ENCODE data around the gene TRABD2B.
A peak's percentile ranks its signal among the peaks of the same experiment; 100 is the strongest.

The TRABD2B gene

DNA sequence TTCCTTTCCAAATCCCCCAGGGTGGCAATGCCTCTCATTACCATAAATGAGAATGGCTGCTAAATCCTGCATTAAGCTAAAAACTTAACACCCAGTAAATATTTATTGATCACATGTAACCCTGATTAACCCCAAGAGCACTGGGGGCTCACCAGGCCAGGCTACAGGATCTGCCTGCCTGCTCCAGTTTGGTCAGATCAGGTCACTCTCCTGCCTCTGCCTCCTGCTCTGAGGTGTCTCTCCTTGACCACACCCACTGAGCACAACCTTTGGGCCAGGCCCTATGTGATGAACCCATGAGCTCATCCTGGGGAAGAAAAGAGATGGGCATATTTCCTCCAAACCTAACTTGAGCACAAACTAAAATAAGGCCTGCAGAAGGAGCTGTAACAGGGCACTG lies 93.5 kb downstream of the TRABD2B start:
- no peak for DNase-seq

DNA sequence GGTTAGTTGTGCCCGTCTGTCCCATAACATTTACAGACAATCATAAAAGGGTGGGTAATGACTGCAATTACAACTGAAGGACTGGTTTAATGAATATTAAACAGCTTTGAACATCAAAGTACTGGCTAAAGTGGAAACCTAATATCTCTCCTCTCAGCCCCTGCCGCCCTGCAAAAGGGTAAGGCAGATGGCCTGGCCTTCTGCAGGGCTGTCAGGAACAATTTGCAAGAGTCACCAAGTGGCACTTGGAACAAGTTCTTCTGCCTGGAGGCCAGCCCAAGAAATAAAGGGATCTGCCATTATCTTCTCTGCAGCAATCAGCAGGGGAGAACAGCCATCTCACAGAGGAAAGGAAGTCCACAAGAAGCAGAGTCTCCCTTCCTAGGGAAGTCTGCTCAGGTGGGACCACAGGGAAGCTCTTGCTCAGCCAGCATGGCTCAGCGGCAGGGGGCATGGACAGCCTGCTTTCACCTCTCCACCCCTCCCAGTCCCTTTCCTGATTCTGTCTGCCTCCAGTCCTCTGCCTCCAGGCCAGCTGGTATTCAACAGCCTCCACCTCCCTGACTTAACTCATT lies 96.1 kb downstream of the TRABD2B start:
- no peak for DNase-seq

DNA sequence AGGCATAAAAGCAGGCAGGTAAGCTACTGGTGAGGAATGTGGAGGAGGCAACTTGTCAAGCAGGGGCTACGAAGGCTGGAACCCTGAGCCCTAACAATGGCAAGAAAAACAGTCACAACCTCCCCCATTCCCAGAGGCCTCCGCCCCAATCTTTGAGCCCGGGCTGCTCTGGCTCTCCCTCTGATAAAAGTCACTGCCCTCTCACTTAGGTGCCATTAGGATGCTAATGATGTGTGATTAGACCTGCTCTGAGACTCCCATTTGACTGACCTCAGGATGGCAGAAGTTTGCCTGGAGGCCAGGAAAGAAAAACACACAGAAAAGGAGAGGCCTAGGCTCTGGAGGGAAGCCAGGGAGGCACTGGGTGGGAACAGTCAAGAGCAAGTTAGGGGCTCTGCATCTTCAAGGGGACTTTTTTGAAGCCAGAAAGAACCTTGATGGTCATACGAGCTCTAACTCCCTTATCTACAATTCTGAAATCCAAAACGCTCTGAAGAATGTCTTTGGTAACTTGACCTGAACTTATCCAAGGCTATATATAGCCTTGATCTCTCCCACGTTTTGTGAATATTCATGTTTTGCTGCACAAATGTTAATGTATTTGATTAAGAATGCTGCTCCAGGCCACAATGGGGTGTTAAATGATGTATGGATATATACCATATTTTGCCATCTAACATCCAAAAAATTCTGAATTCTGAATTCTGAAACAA lies 98.9 kb downstream of the TRABD2B start:
- DNase-seq, result no peak

DNA sequence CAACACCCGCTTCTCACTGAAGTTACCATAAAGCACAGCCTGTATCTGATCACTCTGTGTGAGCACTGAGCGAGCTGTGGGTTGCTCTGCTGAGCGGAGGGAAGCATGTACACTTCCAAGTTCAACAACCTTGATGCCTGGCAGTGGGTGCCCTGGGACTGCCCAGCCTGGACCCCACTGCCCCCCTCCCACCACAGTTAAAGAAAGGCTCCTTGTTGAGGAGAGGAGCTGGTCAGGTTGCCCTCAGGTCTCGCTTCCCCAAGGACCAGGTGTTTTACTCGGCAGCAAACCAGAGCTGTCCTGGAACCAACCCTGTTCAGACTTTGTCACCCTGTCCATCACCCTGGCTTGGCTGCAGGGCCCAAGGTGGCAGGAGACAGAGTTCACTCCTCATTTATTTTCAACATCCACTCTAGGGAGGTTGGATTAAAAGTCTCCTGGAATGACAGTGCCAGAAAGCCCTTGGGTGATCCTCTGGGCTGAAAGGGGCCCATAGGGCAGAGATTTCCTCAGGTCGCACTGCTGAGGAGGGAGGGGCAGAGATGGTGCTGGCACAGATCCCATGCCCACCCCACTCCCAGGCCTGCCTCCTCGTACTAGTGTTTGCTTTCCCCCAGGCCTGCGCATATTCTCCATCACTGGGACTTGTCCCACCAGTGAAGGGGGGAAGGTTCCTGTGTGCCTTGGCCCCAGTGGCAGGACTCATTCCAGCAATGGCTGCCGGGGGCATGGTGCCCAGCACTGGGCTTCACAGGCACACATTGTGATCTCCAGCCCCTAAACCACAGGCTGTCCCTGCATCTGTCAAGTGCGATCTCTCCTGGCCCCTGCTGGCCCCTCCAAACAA lies 101.7 kb downstream of the TRABD2B start:
- peak; percentile 65 for DNase-seq

DNA sequence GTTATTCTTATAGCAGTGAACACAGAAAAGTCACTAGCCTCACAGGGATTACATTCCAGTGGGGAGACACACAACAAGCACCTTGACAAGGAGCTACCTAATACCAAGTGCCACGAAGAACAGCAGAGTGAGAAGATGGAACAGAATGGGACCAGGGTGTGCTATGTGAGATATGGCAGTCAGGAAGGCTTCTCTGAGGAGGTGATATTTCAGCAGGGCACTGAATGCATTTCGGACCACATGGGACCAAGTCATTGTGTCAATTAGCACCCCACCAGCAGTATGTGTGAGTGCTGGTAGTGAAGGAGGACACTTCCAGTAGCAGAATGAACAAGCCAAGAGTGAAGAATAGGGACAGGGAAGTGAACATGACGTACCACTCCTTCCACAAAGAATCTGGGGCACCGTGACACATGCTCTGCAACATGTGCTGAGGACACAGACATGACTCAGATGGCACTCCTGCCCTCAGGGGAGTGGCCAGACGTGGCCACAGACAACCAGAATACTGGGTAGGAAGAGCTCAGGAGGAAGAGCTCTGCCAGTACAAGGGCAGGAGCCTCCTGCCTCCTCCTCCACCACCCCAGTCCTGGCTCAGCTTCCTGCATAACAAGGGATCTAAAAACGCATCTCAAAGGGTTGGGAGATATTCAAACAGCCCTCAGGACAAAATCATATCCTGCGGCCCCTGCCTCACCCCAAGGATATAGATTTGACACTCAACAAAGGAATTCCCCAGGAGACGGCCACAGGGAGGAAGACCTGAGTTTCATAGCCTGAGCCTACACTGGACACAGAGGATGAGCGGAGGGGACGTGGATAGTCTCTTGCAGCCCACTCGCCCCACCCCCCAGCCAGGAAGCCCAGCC lies 102.5 kb downstream of the TRABD2B start:
- no peak for DNase-seq

DNA sequence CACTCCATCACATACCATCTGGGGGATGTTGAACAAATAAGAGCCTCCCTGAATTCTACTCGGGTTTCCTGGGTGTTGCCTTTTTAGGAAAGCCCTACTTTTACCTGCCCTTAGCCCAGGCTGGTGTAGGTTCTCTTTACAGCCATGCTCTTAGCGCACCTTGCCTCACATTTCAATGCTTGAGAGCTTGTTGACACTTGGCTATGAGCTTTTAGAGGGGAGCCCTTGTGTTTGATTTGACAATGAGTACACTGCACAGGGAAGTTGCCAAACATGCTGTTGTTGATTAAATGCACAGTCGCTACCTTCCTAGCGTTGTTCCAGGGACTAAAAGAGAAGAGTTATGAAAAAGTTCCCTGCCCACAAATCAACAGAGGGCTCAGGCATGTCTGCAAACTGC lies 103.8 kb downstream of the TRABD2B start:
- DNase-seq, result no peak

DNA sequence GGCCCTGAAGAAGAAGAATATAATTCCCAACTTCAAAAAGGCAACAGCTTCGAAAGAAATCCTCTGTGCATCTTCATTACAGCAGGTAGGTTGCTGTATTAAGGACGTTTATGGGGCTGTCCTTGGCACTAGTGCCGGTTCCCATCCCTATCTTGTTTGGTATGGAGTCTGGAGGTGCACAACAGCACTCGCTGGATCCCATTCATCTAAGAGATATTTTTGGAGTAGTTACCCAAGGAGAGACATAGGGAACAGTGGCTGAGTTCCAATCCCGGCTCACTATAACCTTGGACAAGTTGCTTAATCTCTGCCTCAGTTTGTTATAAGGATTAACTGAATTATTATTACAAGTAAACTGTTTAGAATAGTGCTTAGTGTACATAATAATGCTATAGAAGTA lies 106.4 kb downstream of the TRABD2B start:
- DNase-seq, result no peak

DNA sequence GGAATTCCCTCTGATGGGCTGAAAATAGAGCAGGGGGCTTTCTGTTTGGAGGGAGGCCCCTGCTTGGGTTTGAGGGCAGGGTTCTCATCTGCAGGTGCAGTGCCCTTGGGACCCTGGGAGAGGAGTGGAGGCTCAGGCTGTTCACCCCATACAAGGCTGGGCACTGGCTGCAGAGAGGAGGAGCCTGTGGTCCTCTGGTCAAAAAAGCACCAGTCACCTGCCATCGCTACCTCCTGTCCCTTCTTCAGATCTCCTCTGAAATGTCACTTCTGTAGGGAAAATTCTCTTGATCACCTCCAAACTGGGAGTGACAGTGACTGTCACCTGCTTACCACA lies 108.9 kb downstream of the TRABD2B start:
- DNase-seq, result no peak

DNA sequence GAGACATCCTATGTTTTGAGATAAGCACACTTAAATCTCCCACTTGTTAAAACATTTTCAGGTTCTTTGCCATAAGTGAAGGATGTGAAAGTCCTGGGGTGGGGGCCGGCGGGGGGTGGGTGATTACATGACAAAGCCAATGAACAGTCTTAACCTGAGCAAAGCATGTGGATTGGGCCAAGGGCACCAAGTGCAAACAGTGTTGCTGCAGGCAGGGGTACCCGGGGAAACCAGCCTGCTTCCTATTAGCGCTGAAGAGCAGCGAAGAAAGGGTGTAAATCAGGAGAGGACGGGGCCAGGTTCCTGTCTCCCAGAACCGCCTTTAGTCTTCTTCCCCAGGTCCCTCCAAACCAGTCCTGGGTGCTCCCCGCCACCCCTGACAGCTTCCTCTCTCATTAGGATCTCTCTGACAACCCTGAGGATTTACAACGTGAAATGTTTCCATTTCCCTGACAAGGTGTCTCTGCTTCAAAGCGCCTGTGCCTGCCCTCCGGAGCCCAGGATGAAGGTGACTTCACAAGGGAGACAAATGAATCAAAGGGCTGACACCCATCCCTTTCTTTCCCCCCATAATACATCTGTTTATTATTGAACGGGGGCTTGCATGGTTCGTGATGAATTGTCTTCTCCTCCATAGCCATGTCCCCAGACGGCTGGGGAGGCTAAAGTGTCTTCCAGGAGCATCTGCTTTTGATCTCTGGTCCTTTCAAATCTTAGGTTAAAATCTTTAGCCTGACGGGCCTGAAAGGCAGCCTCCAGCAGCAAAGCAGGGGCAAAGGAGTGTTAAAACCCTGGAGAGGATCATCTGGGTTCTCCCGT lies 109.5 kb downstream of the TRABD2B start:
- no peak for DNase-seq

DNA sequence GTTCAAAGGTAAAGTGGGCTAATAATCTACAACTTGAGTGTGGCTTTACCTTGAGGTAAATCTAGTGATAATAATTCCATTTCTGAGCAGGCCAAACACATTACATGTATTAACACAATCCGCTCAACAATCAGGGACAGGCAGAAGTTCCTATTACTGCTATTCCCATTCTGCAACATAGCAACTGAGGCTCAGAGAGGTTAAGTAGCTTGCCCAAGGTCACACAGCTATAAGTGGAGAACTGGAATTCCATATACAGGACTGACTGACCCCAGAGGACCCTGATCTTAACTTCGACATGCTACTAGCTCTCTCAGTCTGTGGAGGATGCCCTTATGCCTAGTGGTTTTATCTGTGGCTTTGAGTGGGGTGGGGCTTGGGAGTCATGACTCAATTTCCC lies 110.1 kb downstream of the TRABD2B start:
- DNase-seq, result no peak

DNA sequence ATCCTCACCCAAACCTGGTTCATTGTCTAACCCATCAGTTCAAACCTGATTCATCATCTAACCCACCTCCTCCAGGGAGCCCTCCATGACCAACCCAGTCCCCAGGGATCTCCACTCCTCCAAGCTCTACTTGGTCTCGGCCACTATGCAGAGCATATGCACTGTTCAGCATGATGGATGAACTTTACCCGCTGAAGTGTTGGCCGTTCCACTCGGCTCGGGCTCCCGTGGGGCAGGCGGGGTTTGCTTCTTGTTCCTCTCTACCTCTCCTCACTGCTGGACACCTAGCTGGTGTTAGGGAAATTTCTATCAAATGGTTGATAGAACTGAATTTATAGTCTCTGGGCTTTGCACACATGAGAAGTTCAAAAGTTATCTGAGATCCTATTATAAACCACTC lies 111.0 kb downstream of the TRABD2B start:
- no peak for DNase-seq

DNA sequence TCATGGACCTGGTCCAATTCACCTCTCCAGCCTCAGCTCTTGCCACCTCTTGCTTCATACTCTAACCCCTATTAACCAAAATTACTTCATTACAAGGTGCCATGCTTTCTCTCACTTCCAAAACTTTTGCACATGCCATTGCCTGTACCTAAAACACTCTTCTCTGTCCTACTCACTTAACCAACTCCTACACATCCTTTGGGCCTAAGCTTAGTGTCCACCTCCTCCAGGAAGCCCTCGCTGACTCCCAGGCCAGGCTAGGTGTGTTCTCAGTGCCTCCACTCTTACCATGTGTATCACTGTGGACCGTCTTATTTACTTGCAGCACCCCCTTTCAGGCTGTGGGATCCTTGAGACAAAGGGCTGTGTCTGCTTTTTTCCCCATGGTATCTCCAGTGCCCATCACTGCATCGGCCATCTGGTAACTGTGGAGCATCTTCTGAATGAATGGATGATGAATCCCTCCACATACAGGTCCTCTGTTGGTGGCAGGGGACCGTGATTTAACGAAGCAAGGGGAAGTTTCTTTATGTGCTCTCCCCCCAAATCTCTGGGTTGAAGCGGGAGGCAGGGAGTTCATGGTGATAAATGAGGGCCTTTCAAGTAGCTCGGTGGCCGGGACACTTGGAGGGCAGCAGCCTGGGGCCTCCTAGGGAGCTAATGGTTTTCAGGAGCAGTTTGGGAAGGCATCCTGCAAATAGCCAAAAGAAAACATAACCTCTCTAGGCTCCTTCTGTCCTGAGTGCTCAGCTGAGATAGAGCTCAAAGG lies 111.9 kb downstream of the TRABD2B start:
- no peak for DNase-seq

DNA sequence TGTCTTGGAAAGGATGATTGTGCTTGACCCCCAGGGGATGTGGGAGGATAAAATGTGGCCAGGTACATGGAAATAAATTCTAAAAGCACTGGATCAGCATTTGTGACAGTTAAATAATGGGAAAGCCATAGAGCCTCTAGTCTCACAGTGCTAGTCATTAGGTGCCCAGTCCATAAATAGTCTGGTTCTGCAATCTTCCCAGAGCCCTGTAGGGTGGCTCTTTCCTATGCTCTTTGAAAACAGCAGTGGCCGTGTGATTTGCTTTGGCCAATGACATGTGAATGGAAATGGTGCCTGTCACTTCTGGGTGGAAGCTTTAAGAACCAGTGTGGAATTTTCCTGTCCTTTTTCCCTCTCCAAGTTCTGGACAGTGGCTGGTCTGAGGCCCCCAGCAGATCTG lies 113.2 kb downstream of the TRABD2B start:
- DNase-seq, result no peak

DNA sequence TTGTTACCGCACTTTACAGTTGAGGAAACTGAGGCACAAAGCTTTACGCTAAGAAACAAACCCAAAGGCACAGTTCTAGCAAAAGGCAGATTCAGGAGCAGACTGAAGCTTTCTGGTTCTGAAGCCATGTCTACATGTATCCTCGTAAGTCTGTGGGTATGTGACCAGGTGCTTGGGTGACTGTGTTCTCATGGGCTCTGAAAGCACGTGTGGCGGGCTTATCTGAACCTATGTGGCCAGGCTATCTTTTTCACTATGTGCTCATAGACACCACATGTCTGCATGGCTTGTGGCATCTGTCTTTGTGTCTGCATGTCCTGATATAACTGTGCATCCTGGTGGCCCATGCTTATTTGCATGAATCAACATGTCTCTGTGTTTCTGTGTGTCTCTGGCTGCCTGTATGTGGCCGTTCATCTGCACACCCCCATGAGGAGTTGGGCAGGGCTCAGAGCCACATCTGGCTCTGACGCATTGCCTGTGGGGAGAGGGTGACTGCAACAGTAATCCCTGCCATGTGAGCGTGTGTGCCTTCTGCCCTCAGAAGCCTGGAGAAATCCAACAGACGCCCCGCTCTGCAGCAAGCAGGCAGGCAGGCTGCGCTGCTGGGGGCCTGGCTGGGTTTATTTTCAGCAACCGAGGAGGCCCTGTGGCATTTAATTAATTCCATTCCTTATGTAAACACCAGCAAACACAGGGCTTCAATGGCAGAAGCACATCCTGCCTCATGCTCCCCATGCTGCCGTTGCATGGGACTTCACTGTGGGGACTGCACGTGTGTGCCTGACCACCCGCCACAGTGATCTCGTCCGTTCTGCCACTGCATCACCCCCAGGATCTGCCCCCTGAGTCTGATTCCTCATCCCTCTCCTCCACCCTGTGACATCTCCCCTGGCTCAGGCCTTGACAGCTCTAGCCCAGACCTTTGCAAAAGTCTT lies 115.4 kb downstream of the TRABD2B start:
- no peak for DNase-seq

DNA sequence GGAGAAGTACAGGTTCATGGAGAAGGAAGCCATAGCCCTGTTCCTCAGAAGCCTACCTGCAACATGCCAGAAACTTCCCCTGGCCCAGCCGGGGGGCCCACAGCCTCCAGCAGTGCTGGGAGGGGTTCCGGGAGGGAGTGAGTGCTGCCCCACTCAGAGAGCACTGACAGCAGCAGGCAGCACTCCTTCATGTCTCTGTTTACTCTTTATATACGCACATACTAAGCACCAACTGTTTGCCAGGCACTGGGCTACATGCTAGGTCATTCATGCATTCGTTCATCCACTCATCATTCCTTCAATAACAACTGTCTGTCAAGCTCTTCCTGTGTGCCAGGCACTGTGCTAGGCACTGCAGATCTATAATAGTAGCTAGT lies 120.6 kb downstream of the TRABD2B start:
- no peak for DNase-seq

DNA sequence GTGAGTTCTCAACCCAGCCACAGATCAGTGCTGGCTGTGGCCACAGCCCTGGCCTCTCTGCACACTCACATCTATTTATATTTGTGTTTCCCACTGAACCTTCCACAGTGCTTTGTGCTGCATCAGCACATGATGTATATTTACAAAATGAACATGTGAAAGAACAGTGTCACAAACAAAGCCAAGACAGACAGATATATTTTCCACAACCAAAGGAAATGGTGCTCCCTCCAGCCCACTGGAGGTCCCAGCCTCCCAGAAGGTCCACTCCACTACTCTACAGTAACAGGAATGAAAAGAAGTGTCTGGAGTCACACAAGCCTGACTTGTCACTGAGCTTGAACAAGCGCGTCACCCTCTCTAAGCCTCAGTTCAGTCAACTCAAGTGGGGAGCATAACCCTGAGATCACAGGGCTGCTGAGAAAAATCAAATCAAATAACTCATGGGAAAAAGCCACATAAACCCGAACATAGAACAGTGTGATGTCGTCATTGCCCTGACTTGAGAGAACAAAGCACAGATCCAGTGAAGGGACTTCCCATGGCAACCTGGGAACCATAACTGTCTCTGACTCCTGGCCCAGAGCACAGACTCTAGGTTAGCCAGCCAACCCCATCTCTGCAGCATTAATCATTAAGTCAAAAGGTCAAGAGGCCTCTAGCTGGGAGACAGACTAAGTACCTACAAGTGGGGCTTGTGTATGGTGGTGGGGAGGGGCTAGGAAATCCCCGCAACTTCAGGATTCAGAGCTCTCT lies 121.2 kb downstream of the TRABD2B start:
- DNase-seq, result no peak

DNA sequence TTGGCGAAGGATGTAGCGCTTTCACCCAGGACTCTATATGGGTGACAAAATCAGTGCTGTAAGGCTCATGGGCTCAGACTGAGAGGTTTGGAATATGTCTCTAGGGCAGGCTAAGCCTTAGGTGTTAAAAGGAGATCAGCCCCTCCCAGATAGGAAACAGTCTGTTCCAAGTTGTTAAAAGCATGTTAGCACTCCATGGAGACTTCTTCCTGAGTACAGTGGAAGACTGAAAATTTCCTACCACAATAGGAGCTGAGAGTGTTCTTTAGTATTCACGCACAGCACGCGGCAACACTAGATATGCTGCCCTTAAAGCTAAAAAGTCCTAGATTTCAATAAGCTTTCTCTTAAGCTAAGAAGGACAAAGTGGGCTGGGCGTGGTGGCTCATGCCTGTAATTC lies 122.1 kb downstream of the TRABD2B start:
- DNase-seq, result no peak

DNA sequence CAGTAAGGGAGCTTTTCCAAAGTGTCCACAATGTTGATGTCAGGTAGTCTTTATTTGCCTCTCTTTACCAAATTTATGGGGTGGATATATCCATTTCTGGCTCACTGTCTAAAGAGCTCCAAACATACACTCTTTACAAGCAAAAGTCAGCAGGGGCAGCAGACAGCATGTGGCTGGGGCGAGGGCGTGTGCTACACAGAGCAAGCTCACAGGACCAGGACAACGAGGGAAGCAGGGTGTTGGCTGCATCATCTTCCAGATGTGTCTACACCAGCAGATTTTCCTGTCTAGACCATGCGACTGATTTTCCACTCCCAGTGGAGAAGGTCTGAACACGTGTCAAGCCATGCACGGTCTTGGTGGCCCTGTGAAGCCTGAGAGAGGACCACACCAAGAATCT lies 123.8 kb downstream of the TRABD2B start:
- no peak for DNase-seq

DNA sequence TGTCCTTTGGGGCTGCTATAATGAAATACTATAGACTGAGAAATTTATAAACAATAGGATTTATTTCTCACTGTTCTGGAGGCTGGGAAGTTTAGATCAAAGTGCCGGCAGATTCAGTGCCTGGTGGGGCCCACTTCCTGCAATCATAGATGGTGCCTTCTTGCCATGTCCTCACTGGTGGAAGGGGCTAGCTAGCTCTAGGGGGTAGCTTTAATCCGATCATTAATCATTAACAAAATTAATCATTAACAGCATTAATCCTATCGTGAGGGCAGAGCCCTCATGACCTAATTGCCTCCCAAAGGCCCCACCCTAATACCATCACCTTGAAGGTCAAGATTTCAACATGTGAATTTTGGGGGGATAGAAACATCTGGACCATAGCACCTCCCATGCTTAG lies 124.3 kb downstream of the TRABD2B start:
- no peak for DNase-seq

Measured in femur (tissue), 1 donor.